H9 (cell line): Measurements from ENCODE around the gene ABCA1. TPM values are rescaled to one million over a fixed set of nuclear protein-coding genes. Genes with fewer than 3 reads are reported as not detected.

Source experiments
- DNase-seq: peaks from one replicate; pipeline ENCODE4 v3.0.0-alpha.2; 2017
- H2AFZ ChIP-seq: one replicate; pipeline ENCODE4 v1.6.1; 2013; ENCODE audit warnings: mild to moderate bottlenecking, low read length, control low read depth, moderate library complexity
- H2AK5ac ChIP-seq: 2 replicates; pipeline ENCODE4 v1.6.1; 2013; ENCODE audit warnings: low read length, control low read depth, mixed read lengths; ENCODE audit not compliant: insufficient read length
- H2BK120ac ChIP-seq: one replicate; pipeline ENCODE4 v1.6.1; 2013; ENCODE audit warnings: low read depth, mild to moderate bottlenecking, low read length, control low read depth, inconsistent platforms; ENCODE audit not compliant: poor library complexity, severe bottlenecking
- H2BK12ac ChIP-seq: 2 replicates; pipeline ENCODE4 v1.6.1; 2013; ENCODE audit warnings: low read length, control low read depth, mixed read lengths, low read depth; ENCODE audit not compliant: insufficient read length
- H2BK15ac ChIP-seq: 2 replicates; pipeline ENCODE4 v1.6.1; 2013; ENCODE audit warnings: low read depth, low read length, control low read depth
- H2BK20ac ChIP-seq: one replicate; pipeline ENCODE4 v1.6.1; 2013; ENCODE audit warnings: low read depth, mild to moderate bottlenecking, low read length, control low read depth, inconsistent platforms; ENCODE audit not compliant: poor library complexity, severe bottlenecking
- H2BK5ac ChIP-seq: 2 replicates; pipeline ENCODE4 v1.6.1; 2013; ENCODE audit warnings: low read length, control low read depth, mixed read lengths; ENCODE audit not compliant: insufficient read length
- H3K14ac ChIP-seq: 2 replicates; pipeline ENCODE4 v1.6.1; 2013; ENCODE audit warnings: low read length, control low read depth; ENCODE audit not compliant: insufficient read depth
- H3K18ac ChIP-seq: 2 replicates; pipeline ENCODE4 v1.6.1; 2013; ENCODE audit warnings: low read depth, mild to moderate bottlenecking, mixed read lengths, low read length, control low read depth; ENCODE audit not compliant: insufficient read length
- H3K23ac ChIP-seq: 2 replicates; pipeline ENCODE4 v1.6.1; 2013; ENCODE audit warnings: low read length, control low read depth, mixed read lengths, low read depth; ENCODE audit not compliant: insufficient read length
- H3K23me2 ChIP-seq: 2 replicates; pipeline ENCODE4 v1.6.1; 2013; ENCODE audit warnings: low read depth, mild to moderate bottlenecking, mixed read lengths, low read length, control low read depth; ENCODE audit not compliant: insufficient read length, poor library complexity, severe bottlenecking
- H3K27ac ChIP-seq: 2 replicates; pipeline ENCODE4 v1.5.1; 2013; ENCODE audit warnings: low read length, control low read depth, mixed read lengths, low read depth; ENCODE audit not compliant: insufficient read length
- H3K27me3 ChIP-seq: 2 replicates; pipeline ENCODE4 v1.6.1; 2013; ENCODE audit warnings: low read length, control low read depth, inconsistent platforms; ENCODE audit not compliant: insufficient read depth
- H3K4ac ChIP-seq: 2 replicates; pipeline ENCODE4 v1.6.1; 2013; ENCODE audit warnings: low read depth, mild to moderate bottlenecking, control low read depth, inconsistent platforms, low read length, moderate library complexity
- H3K4me1 ChIP-seq: 2 replicates; pipeline ENCODE4 v1.6.1; 2013; ENCODE audit warnings: low read length, control low read depth, inconsistent platforms; ENCODE audit not compliant: insufficient read depth
- H3K4me2 ChIP-seq: 2 replicates; pipeline ENCODE4 v1.6.1; 2013; ENCODE audit warnings: low read length, control low read depth, mixed read lengths; ENCODE audit not compliant: insufficient read length, insufficient read depth
- H3K56ac ChIP-seq: 2 replicates; pipeline ENCODE4 v1.6.1; 2013; ENCODE audit warnings: low read depth, mild to moderate bottlenecking, mixed read lengths, low read length, control low read depth; ENCODE audit not compliant: insufficient read length
- H3K79me1 ChIP-seq: 2 replicates; pipeline ENCODE4 v1.6.1; 2013; ENCODE audit warnings: low read depth, mild to moderate bottlenecking, moderate library complexity, low read length, control low read depth, inconsistent platforms; ENCODE audit not compliant: insufficient read depth, poor library complexity, severe bottlenecking
- H3K79me2 ChIP-seq: 2 replicates; pipeline ENCODE4 v1.6.1; 2013; ENCODE audit warnings: low read length, control low read depth, inconsistent platforms; ENCODE audit not compliant: insufficient read depth
- H3K9ac ChIP-seq: 2 replicates; pipeline ENCODE4 v1.6.1; 2013; ENCODE audit warnings: low read length, control low read depth, mixed read lengths; ENCODE audit not compliant: insufficient read length; ENCODE audit errors: extremely low read depth
- H3K9me3 ChIP-seq: one replicate; pipeline ENCODE4 v1.6.1; 2013; ENCODE audit warnings: low read depth, low read length, inconsistent platforms; ENCODE audit not compliant: control insufficient read depth
- H3T11ph ChIP-seq: one replicate; pipeline ENCODE4 v1.6.1; 2013; ENCODE audit warnings: mild to moderate bottlenecking, low read length, control low read depth, inconsistent platforms
- H4K20me1 ChIP-seq: one replicate; pipeline ENCODE4 v1.6.1; 2013; ENCODE audit not compliant: control insufficient read depth, insufficient read length, insufficient read depth
- H4K5ac ChIP-seq: 2 replicates; pipeline ENCODE4 v1.6.1; 2013; ENCODE audit warnings: low read depth, mild to moderate bottlenecking, mixed read lengths, low read length, control low read depth; ENCODE audit not compliant: insufficient read length
- H4K8ac ChIP-seq: replicated peaks from 2 replicates; pipeline ENCODE4 v1.6.1; 2013; ENCODE audit warnings: low read length, control low read depth, mixed read lengths, low read depth; ENCODE audit not compliant: insufficient read length
- H4K91ac ChIP-seq: 2 replicates; pipeline ENCODE4 v1.6.1; 2013; ENCODE audit warnings: low read depth, mild to moderate bottlenecking, moderate library complexity, mixed read lengths, low read length, control low read depth; ENCODE audit not compliant: insufficient read length
- H3K27ac Mint-ChIP-seq, 3 experiments: 2 replicates in 2 of 3; 3 replicates in 1 of 3; pipeline ENCODE4 v1.8.0; 2020 to 2021; ENCODE audit warnings: mixed read lengths in 3 of 3, mild to moderate bottlenecking in 1 of 3, moderate library complexity in 1 of 3
- H3K27me3 Mint-ChIP-seq: 2 replicates; pipeline ENCODE4 v1.8.0; 2021; ENCODE audit warnings: low read depth, mild to moderate bottlenecking, moderate library complexity, mixed read lengths
- H3K36me3 Mint-ChIP-seq, 3 experiments: 2 replicates in 2 of 3; 3 replicates in 1 of 3; pipeline ENCODE4 v1.8.0; 2020 to 2021; ENCODE audit warnings: low read depth in 3 of 3, mixed read lengths in 3 of 3; ENCODE audit not compliant: insufficient read depth in 1 of 3
- H3K4me1 Mint-ChIP-seq, 2 experiments: 2 replicates each; pipeline ENCODE4 v1.8.0; 2020; ENCODE audit warnings: mixed read lengths in 2 of 2
- H3K4me3 Mint-ChIP-seq, 2 experiments: 2 replicates in 1 of 2; 3 replicates in 1 of 2; pipeline ENCODE4 v1.8.0; 2020 to 2021; ENCODE audit warnings: mild to moderate bottlenecking in 2 of 2, mixed read lengths in 2 of 2, moderate library complexity in 1 of 2
- H3K9me3 Mint-ChIP-seq, 2 experiments: 2 replicates in 1 of 2; 3 replicates in 1 of 2; pipeline ENCODE4 v1.8.0; 2020; ENCODE audit warnings: mild to moderate bottlenecking in 2 of 2, mixed read lengths in 2 of 2, moderate library complexity in 1 of 2
- CTCF ChIP-seq: fragments of 200-600 bp; sonication (generic); conservative IDR thresholded peaks from 3 replicates; pipeline ENCODE4 v1.8.0; 2021; ENCODE audit warnings: antibody characterized with exemption, mild to moderate bottlenecking
- WGBS: extraction: QIAGEN DNeasy Blood & Tissue Kit; methylation state at CpG from one replicate; pipeline ENCODE4 v1.1.7; 2013; ENCODE audit warnings: missing lambda C conversion rate, low lambda C conversion rate, mixed read lengths; ENCODE audit not compliant: insufficient read length; ENCODE audit errors: extremely low coverage; 5-methylcytosine and 5-hydroxymethylcytosine counted together
- total RNA-seq: library from RNA; stranded (reverse); gene quantifications from 2 replicates; pipeline ENCODE4 v1.2.1, GENCODE V29; 2021

Gene ABCA1
- total RNA-seq, 1 experiment from 2014 or later: 16.6 TPM

GRCh38 chr9:104931256-104931655 lies 3.3 kb upstream of the ABCA1 start:
- Histone ChIP-seq H3K27ac (no peak overlapping the region), H2BK12ac (no peak overlapping the region)
- no CpG with 5 or more reads among the region's 4 CpGs for WGBS

More at GRCh38 chr9:104931256-104931655, 3.3 kb upstream of the ABCA1 start:
- H3K9ac ChIP-seq: no peak overlapping the region
- no peak overlapping the region for H3K4me3 Mint-ChIP-seq
- H4K8ac ChIP-seq: no peak overlapping the region
- H2BK120ac ChIP-seq: no peak overlapping the region
- no peaks in the 10 kb centered on the region for H4K20me1 ChIP-seq
- peaks cover 10% of the 10 kb centered on the region for H3K27me3 Mint-ChIP-seq
- no peak for DNase-seq
- no peak overlapping the region for H4K5ac ChIP-seq
- H3K23ac ChIP-seq: no peak overlapping the region
- no peak for TF ChIP-seq CTCF
- no peak overlapping the region for H2BK15ac ChIP-seq
- H3K4me1 Mint-ChIP-seq: peaks cover 35 to 37% of the 10 kb centered on the region in 2 experiments
- H3K23me2 ChIP-seq: peaks cover 14% of the 10 kb centered on the region
- H3K4me2 ChIP-seq: no peak overlapping the region
- no peak overlapping the region for H2BK20ac ChIP-seq
- no peaks in the 10 kb centered on the region for H3K9me3 Mint-ChIP-seq
- no peak overlapping the region for H2AFZ ChIP-seq
- H3K36me3 Mint-ChIP-seq: no peaks in the 10 kb centered on the region
- H3K4ac ChIP-seq: no peak overlapping the region
- H3K27ac Mint-ChIP-seq: no peak overlapping the region
- H3K18ac ChIP-seq: no peak overlapping the region
- H3K79me1 ChIP-seq: no peaks in the 10 kb centered on the region
- H3K14ac ChIP-seq: no peak overlapping the region
- H3K9me3 ChIP-seq: no peaks in the 10 kb centered on the region
- peaks cover 5% of the 10 kb centered on the region for H3K4me1 ChIP-seq
- H3T11ph ChIP-seq: no peak overlapping the region
- no peak overlapping the region for H2AK5ac ChIP-seq
- no peaks in the 10 kb centered on the region for H3K79me2 ChIP-seq
- no peak overlapping the region for H4K91ac ChIP-seq
- no peak overlapping the region for H3K56ac ChIP-seq
- H3K27me3 ChIP-seq: no peaks in the 10 kb centered on the region; the same call in 1 of the 2 replicates
- no peak overlapping the region for H2BK5ac ChIP-seq
